ENCODE measurements around the gene RAD51B. TPM values are rescaled to one million over a fixed set of nuclear protein-coding genes. Genes with fewer than 3 reads are reported as not detected.

Gene RAD51B
- total RNA-seq, 1 donor from 2014 or later = 3.2 TPM

GRCh38 chr14:68589447-68590200 lies 770.0 kb downstream of the RAD51B start:
- peak; percentile 84 for ATAC-seq
- intact Hi-C loops (cut with micrococcal nuclease) = no loop called here
- DNase-seq = peak; percentile 78

GRCh38 chr14:68590201-68590522 lies 770.6 kb downstream of the RAD51B start:
- intact Hi-C loops (cut with micrococcal nuclease) = no loop called here
- ATAC-seq (no peak), DNase-seq (no peak)

GRCh38 chr14:68591786-68592185 lies 772.2 kb downstream of the RAD51B start:
- intact Hi-C loops (cut with micrococcal nuclease) = no loop called here
- no peak for ATAC-seq
- no peak for DNase-seq

- ATAC-seq (no peak), DNase-seq (no peak)
- intact Hi-C loops (cut with micrococcal nuclease) = no loop called here
Observed at GRCh38 chr14:68592948-68593556, 773.5 kb downstream of the RAD51B start.

GRCh38 chr14:68593806-68594536 lies 774.4 kb downstream of the RAD51B start:
- intact Hi-C loops (cut with micrococcal nuclease) = no loop called here
- no peak for ATAC-seq
- no peak for DNase-seq

- no peak for ATAC-seq
- DNase-seq = no peak
- intact Hi-C loops (cut with micrococcal nuclease) = no loop called here
Observed at GRCh38 chr14:68594737-68595380, 775.3 kb downstream of the RAD51B start.

- DNase-seq = no peak
- intact Hi-C loops (cut with micrococcal nuclease) = no loop called here
- no peak for ATAC-seq
Observed at GRCh38 chr14:68596211-68596610, 776.6 kb downstream of the RAD51B start.

- DNase-seq = no peak
- ATAC-seq = peak; percentile 9
- intact Hi-C loops (cut with micrococcal nuclease) = no loop called here
Observed at GRCh38 chr14:68596701-68597100, 777.1 kb downstream of the RAD51B start.

GRCh38 chr14:68598089-68598488 lies 778.5 kb downstream of the RAD51B start:
- intact Hi-C loops (cut with micrococcal nuclease) = no loop called here
- ATAC-seq = no peak
- DNase-seq = no peak

GRCh38 chr14:68598621-68599447 lies 779.3 kb downstream of the RAD51B start:
- peak; percentile 81 for DNase-seq
- intact Hi-C loops (cut with micrococcal nuclease) = no loop called here
- ATAC-seq = peak; percentile 88

GRCh38 chr14:68599896-68600610 lies 780.5 kb downstream of the RAD51B start:
- intact Hi-C loops (cut with micrococcal nuclease) = no loop called here
- ATAC-seq (no peak), DNase-seq (no peak)

- intact Hi-C loops (cut with micrococcal nuclease) = no loop called here
- DNase-seq = no peak
- ATAC-seq = no peak
Observed at GRCh38 chr14:68602507-68602906, 782.9 kb downstream of the RAD51B start.

GRCh38 chr14:68603533-68604360 lies 784.2 kb downstream of the RAD51B start:
- no peak for ATAC-seq
- intact Hi-C loops (cut with micrococcal nuclease) = no loop called here
- DNase-seq = no peak

GRCh38 chr14:68604361-68604730 lies 784.8 kb downstream of the RAD51B start:
- DNase-seq (no peak), ATAC-seq (no peak)
- intact Hi-C loops (cut with micrococcal nuclease) = no loop called here

GRCh38 chr14:68604822-68605221 lies 785.2 kb downstream of the RAD51B start:
- no peak for DNase-seq
- no peak for ATAC-seq
- intact Hi-C loops (cut with micrococcal nuclease) = no loop called here

GRCh38 chr14:68606176-68606575 lies 786.6 kb downstream of the RAD51B start:
- intact Hi-C loops (cut with micrococcal nuclease) = no loop called here
- no peak for DNase-seq
- ATAC-seq = no peak

GRCh38 chr14:68606644-68607043 lies 787.1 kb downstream of the RAD51B start:
- intact Hi-C loops (cut with micrococcal nuclease) = no loop called here
- DNase-seq (no peak), ATAC-seq (no peak)

Measured in left ventricle myocardium superior (tissue), 1 donor.